A204.1 (cell line): ENCODE data around the gene EXOC4.

Source experiments
- FAIRE-seq: peaks from 2 replicates; lab custom pipeline; 2012; peaks lifted over from hg19 to GRCh38; lab: Jason Lieb, UNC

The EXOC4 gene

GRCh38 chr7:133712544-133712943 is 459.7 kb downstream of the EXOC4 start:
- FAIRE-seq = no peak

DNA sequence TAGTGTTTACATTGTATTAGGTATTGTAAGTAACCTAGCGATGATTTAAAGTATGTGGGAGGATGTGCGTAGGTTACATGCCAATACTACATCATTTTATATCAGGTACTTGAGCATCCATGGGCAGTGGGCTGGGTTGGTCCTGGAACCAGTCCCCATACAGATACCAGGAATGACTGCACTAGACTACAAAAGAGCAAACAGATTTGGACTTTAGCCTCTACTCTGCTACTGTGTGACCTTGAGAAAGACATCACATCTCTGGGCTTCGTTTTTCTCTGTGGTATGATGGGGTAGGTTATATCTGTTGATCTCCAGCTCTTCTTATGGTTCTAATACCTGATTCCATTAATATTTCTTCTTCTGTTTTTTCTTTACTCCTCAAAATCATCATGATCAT is 461.8 kb downstream of the EXOC4 start:
- FAIRE-seq = no peak

DNA sequence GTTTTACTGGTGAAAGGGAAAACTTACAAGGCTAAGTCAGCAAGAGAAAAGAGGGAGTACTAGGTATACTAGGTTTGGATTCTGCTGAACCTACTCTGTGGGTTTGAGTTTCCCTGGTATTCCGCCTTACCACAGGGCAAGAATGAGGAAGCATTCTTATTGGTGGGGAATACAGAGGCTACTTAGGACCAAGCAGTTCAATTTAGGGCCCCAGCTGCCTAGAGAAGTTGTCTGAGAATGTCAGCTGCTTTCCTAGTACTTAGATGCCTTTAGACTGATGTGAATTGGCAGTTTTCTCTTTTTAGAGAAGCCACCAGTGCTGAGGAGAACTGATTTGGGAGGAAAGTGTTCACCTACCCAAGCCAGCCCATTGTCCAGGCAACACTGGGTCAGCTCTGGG is 465.3 kb downstream of the EXOC4 start:
- no peak for FAIRE-seq

- FAIRE-seq = no peak
These were observed 470.2 kb downstream of the EXOC4 start for GRCh38 chr7:133723044-133723443.

DNA sequence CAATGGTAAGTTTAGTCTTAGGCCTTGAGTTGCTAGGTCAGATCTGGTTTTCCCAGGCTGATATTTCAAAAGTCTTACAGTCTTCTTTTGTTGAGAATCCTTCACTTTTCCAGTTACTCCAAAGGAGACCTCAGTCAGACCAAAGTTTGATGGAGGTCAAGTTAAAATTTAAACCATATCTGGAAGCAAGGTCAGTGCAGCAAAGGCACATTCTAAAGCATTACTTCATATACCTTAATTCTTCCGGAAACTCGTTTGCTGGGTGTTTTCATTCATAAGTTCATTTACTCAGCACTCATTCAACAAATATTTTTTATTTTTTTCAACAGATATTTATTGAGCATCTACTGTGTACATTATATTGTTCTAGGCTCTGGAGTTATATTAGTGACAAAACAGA is 471.3 kb downstream of the EXOC4 start:
- FAIRE-seq = peak; percentile 6

DNA sequence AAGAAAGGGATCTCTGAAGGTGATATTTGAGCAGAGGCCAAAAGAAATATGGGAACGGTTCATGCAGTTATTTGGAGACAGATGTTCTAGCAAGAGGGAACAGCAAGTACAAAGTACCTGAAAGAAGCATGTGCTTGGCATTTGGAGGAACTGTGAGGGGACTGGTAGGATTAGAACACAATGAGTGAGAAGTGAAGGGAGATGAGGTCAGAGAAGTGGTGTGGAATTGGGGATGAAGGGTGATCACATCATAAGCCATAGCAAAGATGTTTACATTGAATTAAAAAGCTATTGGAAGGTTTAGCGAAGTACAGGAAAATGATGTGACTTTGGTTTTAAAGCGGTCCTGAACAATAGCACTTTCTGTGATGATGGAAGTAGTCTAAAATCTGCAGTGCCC is 471.8 kb downstream of the EXOC4 start:
- FAIRE-seq = no peak

GRCh38 chr7:133727476-133728214 is 474.8 kb downstream of the EXOC4 start:
- FAIRE-seq = no peak

GRCh38 chr7:133730360-133730759 is 477.5 kb downstream of the EXOC4 start:
- no peak for FAIRE-seq

GRCh38 chr7:133733401-133733800 is 480.5 kb downstream of the EXOC4 start:
- FAIRE-seq = no peak

- FAIRE-seq = no peak
These were observed 482.3 kb downstream of the EXOC4 start for GRCh38 chr7:133735222-133735621.

GRCh38 chr7:133739817-133740216 is 486.9 kb downstream of the EXOC4 start:
- no peak for FAIRE-seq

- FAIRE-seq = no peak
These were observed 488.2 kb downstream of the EXOC4 start for GRCh38 chr7:133741078-133741477.

- FAIRE-seq = no peak
These were observed 488.8 kb downstream of the EXOC4 start for GRCh38 chr7:133741703-133742102.

DNA sequence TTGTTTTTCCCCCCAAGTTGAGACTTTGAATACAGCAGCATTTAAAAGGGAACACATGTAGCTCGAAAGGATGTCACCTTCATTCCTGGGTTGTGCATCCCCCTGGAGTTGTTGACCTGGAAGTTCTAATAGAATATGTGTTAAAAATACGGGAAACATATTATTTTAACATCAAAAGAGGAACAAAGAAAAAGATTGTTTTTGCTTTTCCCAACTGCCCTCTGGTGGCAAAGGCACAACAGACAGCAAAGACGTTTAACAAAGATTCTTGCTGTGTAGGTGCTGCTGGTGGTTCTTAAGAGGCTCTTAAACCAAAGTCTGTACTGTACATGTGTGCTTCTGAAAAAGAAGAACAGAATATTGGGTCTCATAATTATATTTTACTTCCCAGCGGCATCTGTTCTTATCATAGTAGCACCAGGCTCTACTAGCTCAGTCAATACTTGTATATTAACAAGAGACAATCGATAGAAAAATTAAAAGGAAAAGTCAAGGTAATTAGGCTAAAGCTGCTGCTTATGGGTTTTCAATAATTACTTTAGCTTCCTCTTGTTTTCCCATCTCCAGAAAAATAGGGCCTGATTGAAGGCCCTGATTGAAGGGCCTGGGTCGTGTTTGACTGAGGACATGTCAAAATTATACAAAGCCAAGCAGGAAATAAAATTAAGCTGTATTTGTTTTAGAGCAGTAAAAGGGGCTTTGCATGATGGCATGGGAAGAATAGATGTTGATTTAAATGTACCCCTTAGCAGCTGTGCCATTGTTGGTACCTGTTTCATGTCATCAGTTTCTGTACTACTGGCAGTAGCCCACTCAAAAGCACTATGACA is 490.0 kb downstream of the EXOC4 start:
- FAIRE-seq = no peak

- no peak for FAIRE-seq
These were observed 491.6 kb downstream of the EXOC4 start for GRCh38 chr7:133744451-133744850.

DNA sequence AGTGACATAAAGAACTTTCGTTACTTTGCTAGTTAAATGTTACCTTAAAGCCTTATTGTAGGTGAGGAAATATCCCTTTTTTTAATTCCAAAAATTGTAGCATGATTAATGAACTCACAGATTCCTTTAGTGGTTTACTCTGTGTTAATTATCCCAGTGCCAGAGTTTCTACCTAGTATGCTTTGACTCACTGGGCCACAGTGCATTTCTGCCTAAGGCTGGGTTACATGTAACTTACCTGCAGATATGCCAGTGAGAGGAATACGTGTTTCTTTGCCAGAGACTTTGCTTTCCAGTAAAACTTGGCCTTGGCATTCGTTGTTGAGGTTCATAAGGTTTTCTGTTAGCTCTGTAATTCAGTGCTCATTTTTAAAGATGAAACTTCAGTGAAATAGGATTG is 493.4 kb downstream of the EXOC4 start:
- no peak for FAIRE-seq

- FAIRE-seq = no peak
These were observed 494.0 kb downstream of the EXOC4 start for GRCh38 chr7:133746847-133747246.

- FAIRE-seq = no peak
These were observed 495.8 kb downstream of the EXOC4 start for GRCh38 chr7:133748443-133749407.

DNA sequence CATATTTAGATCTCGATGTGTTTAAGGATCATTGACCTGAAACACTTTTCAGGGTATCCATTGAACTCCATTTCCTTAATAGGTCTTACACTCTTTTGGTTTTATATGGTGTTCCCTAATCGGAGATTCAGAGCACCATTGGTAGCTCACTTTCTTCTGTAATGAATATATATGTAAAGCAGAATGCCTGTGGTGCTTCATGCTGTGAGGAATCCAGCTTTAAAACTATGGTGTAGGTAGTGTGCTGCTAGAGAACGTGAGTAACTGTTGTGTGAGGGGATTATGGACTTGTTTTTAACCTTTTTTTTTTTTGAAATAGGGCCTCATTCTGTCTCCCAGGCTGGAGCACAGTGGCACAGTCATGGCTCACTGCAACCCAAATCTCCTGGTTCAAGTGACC is 497.4 kb downstream of the EXOC4 start:
- FAIRE-seq = no peak

- no peak for FAIRE-seq
These were observed 498.2 kb downstream of the EXOC4 start for GRCh38 chr7:133751079-133751478.

GRCh38 chr7:133753513-133753912 is 500.6 kb downstream of the EXOC4 start:
- no peak for FAIRE-seq

DNA sequence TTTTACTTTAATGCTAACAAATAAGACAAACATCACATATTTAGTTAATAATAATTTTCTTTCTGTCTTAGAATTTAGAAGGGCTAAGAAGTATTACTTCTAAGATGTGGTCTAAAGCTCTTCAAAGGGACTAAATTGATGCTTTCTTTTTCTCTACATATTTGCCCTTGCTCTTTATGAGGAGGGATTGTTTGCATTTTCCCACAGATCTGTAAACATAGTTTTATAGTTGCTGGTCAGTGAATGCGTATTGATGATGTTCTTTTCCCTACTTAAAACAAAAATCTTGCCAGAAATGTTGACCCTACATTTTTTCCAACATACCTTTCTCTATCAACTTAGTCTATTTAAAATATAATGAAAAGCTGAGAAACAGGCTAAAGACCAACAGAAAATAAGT is 501.8 kb downstream of the EXOC4 start:
- FAIRE-seq = no peak

DNA sequence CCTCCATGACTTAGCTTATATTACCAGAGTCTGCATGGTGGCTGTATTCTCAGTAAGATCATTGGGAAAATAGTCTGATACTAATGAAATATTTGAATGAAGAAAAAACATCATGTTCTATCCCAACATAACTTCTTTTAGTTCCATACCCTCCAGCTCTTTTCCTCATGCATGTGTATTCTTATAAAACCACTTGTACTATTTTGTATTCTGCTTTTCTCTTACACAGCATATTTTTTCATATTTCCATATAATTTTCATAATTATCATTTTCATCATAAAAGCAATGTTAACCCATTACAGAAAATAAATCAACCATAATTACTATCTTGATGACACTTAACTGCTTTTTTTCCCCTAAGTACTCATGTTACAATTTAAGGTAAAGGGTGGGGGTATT is 503.0 kb downstream of the EXOC4 start:
- no peak for FAIRE-seq
